ENCODE results near the gene PRDM16.

DNA sequence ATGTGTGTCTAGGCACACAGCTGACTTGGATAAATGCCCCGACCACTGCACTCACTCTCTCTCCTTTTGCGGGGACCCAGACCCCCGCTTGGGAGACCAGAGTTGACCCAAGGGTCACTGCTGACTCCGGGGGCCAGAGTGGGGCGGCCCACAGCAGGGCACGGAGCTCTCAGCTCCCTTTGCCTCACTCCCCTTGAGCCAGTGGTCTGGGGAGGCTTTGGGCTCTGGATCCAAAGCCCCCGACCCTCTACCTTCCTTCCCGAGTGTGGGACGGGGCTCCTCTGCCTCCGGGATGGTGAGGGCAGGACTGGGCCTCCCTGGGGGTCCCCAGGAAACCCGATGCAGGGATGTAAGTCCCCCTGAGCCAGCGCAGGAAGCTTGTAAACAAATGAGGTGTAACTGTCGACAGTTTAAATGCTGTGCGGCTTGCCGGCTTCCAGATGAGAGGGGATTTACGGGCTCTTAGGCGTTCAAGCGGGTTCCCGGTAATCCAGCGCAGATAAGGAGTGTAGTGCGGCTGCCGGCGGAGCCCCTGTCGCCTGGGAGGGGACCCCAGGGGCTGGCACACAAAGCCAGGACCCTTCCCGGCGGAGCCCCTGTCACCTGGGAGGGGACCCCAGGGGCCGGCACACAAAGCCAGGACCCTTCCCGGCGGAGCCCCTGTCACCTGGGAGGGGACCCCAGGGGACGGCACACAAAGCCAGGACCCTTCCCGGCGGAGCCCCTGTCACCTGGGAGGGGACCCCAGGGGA, 40.3 kb upstream of the PRDM16 start:
- TF ChIP-seq EZH2 (IDR thresholded peaks at IDR 0.05; ENCODE audit: low read depth, unreplicated experiment) (no peak), JUNB (IDR thresholded peaks at IDR 0.05; ENCODE audit: unreplicated experiment) (no peak), EZH2phosphoT487 (IDR thresholded peaks at IDR 0.05; ENCODE audit: unreplicated experiment) (no peak), POLR2AphosphoS5 (IDR thresholded peaks at IDR 0.05; ENCODE audit: low read depth) (no peak), ZNF114 (CRISPR knock-in tag; IDR thresholded peaks at IDR 0.05) (no peak), CREB1 (CRISPR knock-in tag; IDR thresholded peaks at IDR 0.05; ENCODE audit: low read depth) (no peak), STAT1 (IDR thresholded peaks at IDR 0.05; ENCODE audit: unreplicated experiment) (no peak)
- TF ChIP-seq, protein P1, sequence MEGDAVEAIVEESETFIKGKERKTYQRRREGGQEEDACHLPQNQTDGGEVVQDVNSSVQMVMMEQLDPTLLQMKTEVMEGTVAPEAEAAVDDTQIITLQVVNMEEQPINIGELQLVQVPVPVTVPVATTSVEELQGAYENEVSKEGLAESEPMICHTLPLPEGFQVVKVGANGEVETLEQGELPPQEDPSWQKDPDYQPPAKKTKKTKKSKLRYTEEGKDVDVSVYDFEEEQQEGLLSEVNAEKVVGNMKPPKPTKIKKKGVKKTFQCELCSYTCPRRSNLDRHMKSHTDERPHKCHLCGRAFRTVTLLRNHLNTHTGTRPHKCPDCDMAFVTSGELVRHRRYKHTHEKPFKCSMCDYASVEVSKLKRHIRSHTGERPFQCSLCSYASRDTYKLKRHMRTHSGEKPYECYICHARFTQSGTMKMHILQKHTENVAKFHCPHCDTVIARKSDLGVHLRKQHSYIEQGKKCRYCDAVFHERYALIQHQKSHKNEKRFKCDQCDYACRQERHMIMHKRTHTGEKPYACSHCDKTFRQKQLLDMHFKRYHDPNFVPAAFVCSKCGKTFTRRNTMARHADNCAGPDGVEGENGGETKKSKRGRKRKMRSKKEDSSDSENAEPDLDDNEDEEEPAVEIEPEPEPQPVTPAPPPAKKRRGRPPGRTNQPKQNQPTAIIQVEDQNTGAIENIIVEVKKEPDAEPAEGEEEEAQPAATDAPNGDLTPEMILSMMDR (conservative IDR thresholded peaks at IDR 0.05; ENCODE audit: low read depth in 2 of 2): no peak
- TF ChIP-seq, protein P2, sequence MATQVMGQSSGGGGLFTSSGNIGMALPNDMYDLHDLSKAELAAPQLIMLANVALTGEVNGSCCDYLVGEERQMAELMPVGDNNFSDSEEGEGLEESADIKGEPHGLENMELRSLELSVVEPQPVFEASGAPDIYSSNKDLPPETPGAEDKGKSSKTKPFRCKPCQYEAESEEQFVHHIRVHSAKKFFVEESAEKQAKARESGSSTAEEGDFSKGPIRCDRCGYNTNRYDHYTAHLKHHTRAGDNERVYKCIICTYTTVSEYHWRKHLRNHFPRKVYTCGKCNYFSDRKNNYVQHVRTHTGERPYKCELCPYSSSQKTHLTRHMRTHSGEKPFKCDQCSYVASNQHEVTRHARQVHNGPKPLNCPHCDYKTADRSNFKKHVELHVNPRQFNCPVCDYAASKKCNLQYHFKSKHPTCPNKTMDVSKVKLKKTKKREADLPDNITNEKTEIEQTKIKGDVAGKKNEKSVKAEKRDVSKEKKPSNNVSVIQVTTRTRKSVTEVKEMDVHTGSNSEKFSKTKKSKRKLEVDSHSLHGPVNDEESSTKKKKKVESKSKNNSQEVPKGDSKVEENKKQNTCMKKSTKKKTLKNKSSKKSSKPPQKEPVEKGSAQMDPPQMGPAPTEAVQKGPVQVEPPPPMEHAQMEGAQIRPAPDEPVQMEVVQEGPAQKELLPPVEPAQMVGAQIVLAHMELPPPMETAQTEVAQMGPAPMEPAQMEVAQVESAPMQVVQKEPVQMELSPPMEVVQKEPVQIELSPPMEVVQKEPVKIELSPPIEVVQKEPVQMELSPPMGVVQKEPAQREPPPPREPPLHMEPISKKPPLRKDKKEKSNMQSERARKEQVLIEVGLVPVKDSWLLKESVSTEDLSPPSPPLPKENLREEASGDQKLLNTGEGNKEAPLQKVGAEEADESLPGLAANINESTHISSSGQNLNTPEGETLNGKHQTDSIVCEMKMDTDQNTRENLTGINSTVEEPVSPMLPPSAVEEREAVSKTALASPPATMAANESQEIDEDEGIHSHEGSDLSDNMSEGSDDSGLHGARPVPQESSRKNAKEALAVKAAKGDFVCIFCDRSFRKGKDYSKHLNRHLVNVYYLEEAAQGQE (IDR thresholded peaks at IDR 0.05; ENCODE audit: unreplicated experiment): no peak
- TF ChIP-seq, protein P3, sequence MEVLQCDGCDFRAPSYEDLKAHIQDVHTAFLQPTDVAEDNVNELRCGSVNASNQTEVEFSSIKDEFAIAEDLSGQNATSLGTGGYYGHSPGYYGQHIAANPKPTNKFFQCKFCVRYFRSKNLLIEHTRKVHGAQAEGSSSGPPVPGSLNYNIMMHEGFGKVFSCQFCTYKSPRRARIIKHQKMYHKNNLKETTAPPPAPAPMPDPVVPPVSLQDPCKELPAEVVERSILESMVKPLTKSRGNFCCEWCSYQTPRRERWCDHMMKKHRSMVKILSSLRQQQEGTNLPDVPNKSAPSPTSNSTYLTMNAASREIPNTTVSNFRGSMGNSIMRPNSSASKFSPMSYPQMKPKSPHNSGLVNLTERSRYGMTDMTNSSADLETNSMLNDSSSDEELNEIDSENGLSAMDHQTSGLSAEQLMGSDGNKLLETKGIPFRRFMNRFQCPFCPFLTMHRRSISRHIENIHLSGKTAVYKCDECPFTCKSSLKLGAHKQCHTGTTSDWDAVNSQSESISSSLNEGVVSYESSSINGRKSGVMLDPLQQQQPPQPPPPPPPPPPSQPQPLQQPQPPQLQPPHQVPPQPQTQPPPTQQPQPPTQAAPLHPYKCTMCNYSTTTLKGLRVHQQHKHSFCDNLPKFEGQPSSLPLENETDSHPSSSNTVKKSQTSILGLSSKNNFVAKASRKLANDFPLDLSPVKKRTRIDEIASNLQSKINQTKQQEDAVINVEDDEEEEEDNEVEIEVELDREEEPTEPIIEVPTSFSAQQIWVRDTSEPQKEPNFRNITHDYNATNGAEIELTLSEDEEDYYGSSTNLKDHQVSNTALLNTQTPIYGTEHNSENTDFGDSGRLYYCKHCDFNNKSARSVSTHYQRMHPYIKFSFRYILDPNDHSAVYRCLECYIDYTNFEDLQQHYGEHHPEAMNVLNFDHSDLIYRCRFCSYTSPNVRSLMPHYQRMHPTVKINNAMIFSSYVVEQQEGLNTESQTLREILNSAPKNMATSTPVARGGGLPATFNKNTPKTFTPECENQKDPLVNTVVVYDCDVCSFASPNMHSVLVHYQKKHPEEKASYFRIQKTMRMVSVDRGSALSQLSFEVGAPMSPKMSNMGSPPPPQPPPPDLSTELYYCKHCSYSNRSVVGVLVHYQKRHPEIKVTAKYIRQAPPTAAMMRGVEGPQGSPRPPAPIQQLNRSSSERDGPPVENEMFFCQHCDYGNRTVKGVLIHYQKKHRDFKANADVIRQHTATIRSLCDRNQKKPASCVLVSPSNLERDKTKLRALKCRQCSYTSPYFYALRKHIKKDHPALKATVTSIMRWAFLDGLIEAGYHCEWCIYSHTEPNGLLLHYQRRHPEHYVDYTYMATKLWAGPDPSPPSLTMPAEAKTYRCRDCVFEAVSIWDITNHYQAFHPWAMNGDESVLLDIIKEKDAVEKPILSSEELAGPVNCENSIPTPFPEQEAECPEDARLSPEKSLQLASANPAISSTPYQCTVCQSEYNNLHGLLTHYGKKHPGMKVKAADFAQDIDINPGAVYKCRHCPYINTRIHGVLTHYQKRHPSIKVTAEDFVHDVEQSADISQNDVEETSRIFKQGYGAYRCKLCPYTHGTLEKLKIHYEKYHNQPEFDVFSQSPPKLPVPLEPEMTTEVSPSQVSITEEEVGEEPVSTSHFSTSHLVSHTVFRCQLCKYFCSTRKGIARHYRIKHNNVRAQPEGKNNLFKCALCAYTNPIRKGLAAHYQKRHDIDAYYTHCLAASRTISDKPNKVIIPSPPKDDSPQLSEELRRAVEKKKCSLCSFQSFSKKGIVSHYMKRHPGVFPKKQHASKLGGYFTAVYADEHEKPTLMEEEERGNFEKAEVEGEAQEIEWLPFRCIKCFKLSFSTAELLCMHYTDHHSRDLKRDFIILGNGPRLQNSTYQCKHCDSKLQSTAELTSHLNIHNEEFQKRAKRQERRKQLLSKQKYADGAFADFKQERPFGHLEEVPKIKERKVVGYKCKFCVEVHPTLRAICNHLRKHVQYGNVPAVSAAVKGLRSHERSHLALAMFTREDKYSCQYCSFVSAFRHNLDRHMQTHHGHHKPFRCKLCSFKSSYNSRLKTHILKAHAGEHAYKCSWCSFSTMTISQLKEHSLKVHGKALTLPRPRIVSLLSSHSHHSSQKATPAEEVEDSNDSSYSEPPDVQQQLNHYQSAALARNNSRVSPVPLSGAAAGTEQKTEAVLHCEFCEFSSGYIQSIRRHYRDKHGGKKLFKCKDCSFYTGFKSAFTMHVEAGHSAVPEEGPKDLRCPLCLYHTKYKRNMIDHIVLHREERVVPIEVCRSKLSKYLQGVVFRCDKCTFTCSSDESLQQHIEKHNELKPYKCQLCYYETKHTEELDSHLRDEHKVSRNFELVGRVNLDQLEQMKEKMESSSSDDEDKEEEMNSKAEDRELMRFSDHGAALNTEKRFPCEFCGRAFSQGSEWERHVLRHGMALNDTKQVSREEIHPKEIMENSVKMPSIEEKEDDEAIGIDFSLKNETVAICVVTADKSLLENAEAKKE (CRISPR knock-in tag; IDR thresholded peaks at IDR 0.05): no peak
- TF ChIP-seq, protein P4, sequence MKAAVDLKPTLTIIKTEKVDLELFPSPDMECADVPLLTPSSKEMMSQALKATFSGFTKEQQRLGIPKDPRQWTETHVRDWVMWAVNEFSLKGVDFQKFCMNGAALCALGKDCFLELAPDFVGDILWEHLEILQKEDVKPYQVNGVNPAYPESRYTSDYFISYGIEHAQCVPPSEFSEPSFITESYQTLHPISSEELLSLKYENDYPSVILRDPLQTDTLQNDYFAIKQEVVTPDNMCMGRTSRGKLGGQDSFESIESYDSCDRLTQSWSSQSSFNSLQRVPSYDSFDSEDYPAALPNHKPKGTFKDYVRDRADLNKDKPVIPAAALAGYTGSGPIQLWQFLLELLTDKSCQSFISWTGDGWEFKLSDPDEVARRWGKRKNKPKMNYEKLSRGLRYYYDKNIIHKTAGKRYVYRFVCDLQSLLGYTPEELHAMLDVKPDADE (IDR thresholded peaks at IDR 0.05): no peak

Measured in GM23338 (cell line).